GM12878 (cell line): ENCODE data around the gene MAPRE2. TPM values are rescaled to one million over a fixed set of nuclear protein-coding genes. Genes with fewer than 3 reads are reported as not detected.

Source experiments
- ATAC-seq: fragments of 200-7000 bp; cut with Tn5 transposase; 3 replicates; pipeline ENCODE4 v1.9.1; 2020; ENCODE audit warnings: mild to moderate bottlenecking, moderate library complexity
- BruUV-seq: library from RNA; stranded (reverse); fragments of 400-500 nt; replicated peaks from 2 replicates; lab custom pipeline; 2021; lab: Mats Ljungman, UMichigan
- CTCF ChIA-PET: fragments of 300-600 bp; sonication (Branson Sonifier 250); formaldehyde crosslinking; extraction: SDS; loops from one replicate; lab custom pipeline; 2021; ENCODE audit warnings: inconsistent platforms; lab: Yijun Ruan, JAX
- POLR2A ChIA-PET: fragments of 350-600 bp; formaldehyde crosslinking; extraction: SDS; loops from one replicate; lab custom pipeline; 2021; ENCODE audit warnings: inconsistent platforms; lab: Charles Lee
- RAD21 ChIA-PET: fragments of 300-600 bp; sonication (Branson Sonifier 250); formaldehyde crosslinking; loops from one replicate; lab custom pipeline; 2023; ENCODE audit warnings: antibody characterized with exemption; ENCODE audit not compliant: unreplicated experiment; lab: Charles Lee
- SMC1A ChIA-PET: fragments of 300-600 bp; sonication (Branson Sonifier 250); formaldehyde crosslinking; loops from one replicate; lab custom pipeline; 2023; ENCODE audit not compliant: unreplicated experiment, uncharacterized antibody; lab: Charles Lee
- DNase-seq: peaks from one replicate; pipeline ENCODE4 v3.0.0-alpha.2; 2011; ENCODE audit warnings: low read depth, low spot score
- FAIRE-seq: peaks from 3 replicates; lab custom pipeline; 2011; peaks lifted over from hg19 to GRCh38; lab: Jason Lieb, UNC
- H2AFZ ChIP-seq: 2 replicates; pipeline ENCODE4 v1.6.0; 2011; ENCODE audit warnings: low read depth, low read length, control low read depth; ENCODE audit not compliant: control insufficient read depth
- H3K27ac ChIP-seq: 2 replicates; pipeline ENCODE4 v1.5.1; 2011; ENCODE audit warnings: control low read depth; ENCODE audit not compliant: control insufficient read depth, insufficient read depth
- H3K27me3 ChIP-seq, 2 experiments: replicated peaks in 1 of 2; 2 replicates each; pipeline versions ENCODE4 v1.6.0 to v1.6.1; 2011; ENCODE audit warnings: low read length in 1 of 2; ENCODE audit not compliant: control insufficient read depth in 2 of 2, insufficient read depth in 2 of 2
- H3K36me3 ChIP-seq, 2 experiments: 2 replicates each; pipeline ENCODE4 v1.5.1; 2011; ENCODE audit warnings: low read length in 1 of 2; ENCODE audit not compliant: control insufficient read depth in 2 of 2, insufficient read depth in 2 of 2
- H3K4me1 ChIP-seq: 2 replicates; pipeline ENCODE4 v1.6.1; 2011; ENCODE audit warnings: mild to moderate bottlenecking, low read length, moderate library complexity, mixed read lengths; ENCODE audit not compliant: control insufficient read depth, insufficient read depth
- H3K4me2 ChIP-seq: 2 replicates; pipeline ENCODE4 v1.6.0; 2011; ENCODE audit warnings: control low read depth; ENCODE audit not compliant: control insufficient read depth, insufficient read depth
- H3K4me3 ChIP-seq: fragments of 200-600 bp; sonication (generic); 2 replicates; pipeline ENCODE4 v1.5.1; 2016
- H3K79me2 ChIP-seq: 2 replicates; pipeline ENCODE4 v1.6.0; 2011; ENCODE audit warnings: low read length; ENCODE audit not compliant: control insufficient read depth, insufficient read depth
- H3K9ac ChIP-seq: 2 replicates; pipeline ENCODE4 v1.8.0; 2011; ENCODE audit warnings: low read length, control low read depth, mixed read lengths; ENCODE audit not compliant: control insufficient read depth, insufficient read depth
- H3K9me3 ChIP-seq: replicated peaks from 3 replicates; pipeline ENCODE4 v1.5.1; 2011; ENCODE audit warnings: mild to moderate bottlenecking, low read length; ENCODE audit not compliant: control insufficient read depth, insufficient read depth
- H4K20me1 ChIP-seq: 2 replicates; pipeline ENCODE4 v1.6.0; 2011; ENCODE audit not compliant: control insufficient read depth, insufficient read depth
- ASH2L ChIP-seq: fragments of 300-600, 200-600 bp; sonication (generic); IDR thresholded peaks from 2 replicates; pipeline ENCODE4 v1.6.1; 2017; ENCODE audit warnings: low read depth, mild to moderate bottlenecking, borderline replicate concordance
- CBX5 ChIP-seq: sonication (generic); IDR thresholded peaks from 2 replicates; pipeline ENCODE4 v1.6.1; 2016; ENCODE audit warnings: low read depth, moderate library complexity, mild to moderate bottlenecking, inconsistent platforms
- FOS ChIP-seq: IDR thresholded peaks from 3 replicates; pipeline ENCODE4 v1.6.1; 2011; ENCODE audit warnings: borderline replicate concordance; ENCODE audit not compliant: insufficient read length; ENCODE audit errors: extremely low read depth
- NFIC ChIP-seq: IDR thresholded peaks from 2 replicates; pipeline ENCODE4 v1.6.1; 2012; ENCODE audit warnings: low read depth, mild to moderate bottlenecking, inconsistent platforms, low read length, moderate library complexity
- POLR2AphosphoS5 ChIP-seq: IDR thresholded peaks from 2 replicates; pipeline ENCODE4 v1.6.1; 2011; ENCODE audit warnings: mild to moderate bottlenecking, low read length, inconsistent platforms
- RB1 ChIP-seq: fragments of 450-650 bp; formaldehyde crosslinking; IDR thresholded peaks from 2 replicates; pipeline ENCODE4 v1.6.1; 2017; ENCODE audit warnings: mild to moderate bottlenecking, borderline replicate concordance
- RBBP5 ChIP-seq: fragments of 200-600 bp; sonication (generic); conservative IDR thresholded peaks from 2 replicates; pipeline ENCODE4 v1.6.1; 2016
- ZSCAN29 ChIP-seq: fragments of 450-650 bp; IDR thresholded peaks from 2 replicates; pipeline ENCODE4 v1.6.1; 2017; ENCODE audit warnings: mild to moderate bottlenecking, moderate library complexity
- WGBS: methylation state at CpG from one replicate; pipeline ENCODE4 v1.1.6; 2016; ENCODE audit warnings: low lambda C conversion rate; ENCODE audit not compliant: insufficient replicate concordance, insufficient coverage; ENCODE audit errors: missing lambda C conversion rate; 5-methylcytosine and 5-hydroxymethylcytosine counted together
- in situ Hi-C: fragments of 300-500 bp; cut with MboI; formaldehyde crosslinking; loops from 9 replicates; pipeline ENCODE4 v1.14.3; 2018; ENCODE audit warnings: mixed read lengths
- intact Hi-C: fragments of 100-400 bp; cut with micrococcal nuclease; formaldehyde crosslinking; loops from one replicate; pipeline ENCODE4 v1.14.2; 2022; ENCODE audit not compliant: unreplicated experiment
- polyA plus RNA-seq, 11 experiments: library from polyadenylated mRNA; depleted of rRNA in 4 of 11; unstranded in 6 of 11; stranded (reverse) in 5 of 11; fragments of >200 nt; fragmentation: Nextera tagmentation in 4 of 11; fragmentation: Illumina TruSeq in 1 of 11; extraction: Ambion mirVana in 4 of 11; extraction: Trizol in 1 of 11; gene quantifications; 1 replicate in 1 of 11; 2 replicates in 10 of 11; pipeline versions ENCODE4 v1.2.1 to v1.2.3, GENCODE V29; 2011 to 2016; ENCODE audit warnings: inconsistent platforms in 2 of 11, missing spikeins in 2 of 11, low read depth in 1 of 11
- total RNA-seq, 4 experiments: library from RNA; depleted of rRNA in 3 of 4; stranded (reverse); fragments of >200 nt in 3 of 4; fragmentation: Illumina TruSeq in 1 of 4; extraction: Trizol in 1 of 4; gene quantifications; 2 replicates each; pipeline versions ENCODE4 v1.2.1 to v1.2.3, GENCODE V29; 2013 to 2021
- TF ChIP-seq, protein P1 (sequence below): IDR thresholded peaks from 2 replicates; pipeline ENCODE4 v1.6.1; 2011; ENCODE audit warnings: low read depth, mild to moderate bottlenecking, low read length, moderate library complexity, borderline replicate concordance; ENCODE audit errors: extremely low read depth
- TF ChIP-seq, protein P2 (sequence below): fragments of 450-650 bp; IDR thresholded peaks from 2 replicates; pipeline ENCODE4 v1.6.1; 2017; ENCODE audit warnings: borderline replicate concordance
- TF ChIP-seq, protein P3 (sequence below): fragments of 450-650 bp; IDR thresholded peaks from 2 replicates; pipeline ENCODE4 v1.6.1; 2017; ENCODE audit warnings: antibody characterized with exemption, mild to moderate bottlenecking, moderate library complexity

The MAPRE2 gene
- total and polyA plus RNA-seq, 10 of the 15 experiments (the other 5 are each of a cell fraction or from before 2014, with no cell fraction given): 11.0 to 50.6 (median 24.0) TPM

DNA sequence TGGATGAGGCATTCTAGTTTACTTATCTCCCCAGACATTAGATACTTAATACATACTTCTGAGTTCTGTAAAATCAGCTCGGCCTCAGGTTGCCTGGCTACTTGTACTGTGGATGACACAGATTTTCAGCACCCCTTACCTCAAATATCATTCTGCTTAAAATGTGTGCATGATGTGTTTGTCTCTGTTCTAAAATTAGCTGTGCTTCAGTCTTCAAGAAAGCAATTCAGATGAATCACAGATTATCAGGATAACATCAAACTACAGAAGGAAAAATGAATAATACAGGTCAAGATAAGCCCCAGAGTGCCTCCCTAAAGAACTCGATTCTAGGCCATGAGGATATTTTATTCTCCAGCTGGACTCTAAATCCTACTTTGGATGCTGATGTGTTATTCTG lies 21.3 kb upstream of the MAPRE2 start:
- BruUV-seq: no TSS peak
- DNase-seq (no peak), ATAC-seq (no peak), FAIRE-seq (no peak)
- ChIA-PET SMC1A (interaction anchor here (0.7 to 2.4 kb wide), 10 partner anchors 9 to 512 kb away, joined by 3 to 10 read pairs (median 4); no protein-coding TSS in a partner anchor), CTCF (interaction anchor here (1.1 to 1.7 kb wide), 2 partner anchors 10 to 12 kb away, joined by 3 to 6 read pairs; no protein-coding TSS in a partner anchor), POLR2A (no interaction called here), RAD21 (interaction anchor here (0.9 kb wide), 1 partner anchor 23 kb away, joined by 3 read pairs; no protein-coding TSS in a partner anchor)
- Histone ChIP-seq H3K4me3 (no peak overlapping the region), H4K20me1 (no peaks in the 10 kb centered on the region), H3K4me2 (no peak overlapping the region), H3K27ac (no peak overlapping the region), H2AFZ (no peak overlapping the region), H3K27me3 (no peaks in the 10 kb centered on the region), H3K79me2 (no peaks in the 10 kb centered on the region), H3K36me3 (no peaks in the 10 kb centered on the region), H3K4me1 (no peaks in the 10 kb centered on the region), H3K9me3 (no peaks in the 10 kb centered on the region), H3K9ac (no peak overlapping the region)
- 11% methylated on average over 2 of the region's 2 CpGs for WGBS
- in situ Hi-C loops (loop anchor here (10.0 kb wide), 1 partner anchor 325 kb away; the partner anchor contains the start of gene ZNF24), intact Hi-C loops (no loop called here)
- TF ChIP-seq POLR2AphosphoS5 (no peak), ASH2L (no peak)

DNA sequence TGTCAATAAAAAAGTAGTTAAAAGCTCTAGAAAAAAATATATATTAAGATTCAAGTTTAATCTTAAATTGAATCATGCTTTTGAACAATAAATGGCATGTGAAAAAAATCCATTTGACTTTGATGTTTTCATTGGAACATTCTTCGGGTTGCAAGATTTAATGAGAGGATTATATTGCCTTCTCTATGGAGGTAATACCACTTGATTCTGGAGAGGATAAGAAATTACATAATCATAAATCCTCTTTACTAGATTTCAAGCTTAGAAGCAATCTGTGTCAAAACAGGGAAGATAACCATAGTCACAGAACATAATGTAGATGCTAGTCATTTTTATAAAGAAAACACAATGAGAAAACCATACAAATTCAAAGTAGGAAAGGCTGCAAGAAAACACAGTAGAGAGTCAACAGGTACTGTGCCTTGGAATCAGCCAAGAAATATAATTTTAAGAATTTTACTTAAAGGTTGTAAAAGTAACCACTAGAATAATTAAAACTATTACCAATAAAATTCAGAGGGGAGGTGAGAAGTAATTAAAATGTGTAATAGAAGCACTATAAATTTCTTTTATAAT lies 18.7 kb upstream of the MAPRE2 start:
- intact Hi-C loops: no loop called here
- BruUV-seq: no TSS peak

More for the DNA sequence above, 18.7 kb upstream of the MAPRE2 start:
- H3K36me3 ChIP-seq: no peaks in the 10 kb centered on the region
- no peak for DNase-seq
- ChIA-PET RAD21 (no interaction called here), POLR2A (interaction anchor here (0.6 kb wide), 1 partner anchor 206 kb away, joined by 3 read pairs; no protein-coding TSS in a partner anchor), SMC1A (interaction anchor here (0.9 to 2.5 kb wide), 3 partner anchors 9 to 164 kb away, joined by 3 to 8 read pairs (median 3); partner anchors contain the start of gene MAPRE2), CTCF (interaction anchor here (1.2 to 1.6 kb wide), 2 partner anchors 9 to 121 kb away, joined by 4 read pairs; no protein-coding TSS in a partner anchor)
- in situ Hi-C loops: loop anchor here (10.0 kb wide), 1 partner anchor 322 kb away; the partner anchor contains the start of gene ZNF24
- no peaks in the 10 kb centered on the region for H3K27me3 ChIP-seq
- no peak overlapping the region for H2AFZ ChIP-seq
- no peak overlapping the region for H3K4me3 ChIP-seq
- no peaks in the 10 kb centered on the region for H4K20me1 ChIP-seq
- no peak overlapping the region for H3K9ac ChIP-seq
- H3K4me2 ChIP-seq: no peak overlapping the region
- no peak for ATAC-seq
- TF ChIP-seq, protein P1, sequence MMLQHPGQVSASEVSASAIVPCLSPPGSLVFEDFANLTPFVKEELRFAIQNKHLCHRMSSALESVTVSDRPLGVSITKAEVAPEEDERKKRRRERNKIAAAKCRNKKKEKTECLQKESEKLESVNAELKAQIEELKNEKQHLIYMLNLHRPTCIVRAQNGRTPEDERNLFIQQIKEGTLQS: no peak
- TF ChIP-seq RBBP5: no peak
- TF ChIP-seq RB1: no peak
- no peak for TF ChIP-seq ZSCAN29
- TF ChIP-seq, protein P2, sequence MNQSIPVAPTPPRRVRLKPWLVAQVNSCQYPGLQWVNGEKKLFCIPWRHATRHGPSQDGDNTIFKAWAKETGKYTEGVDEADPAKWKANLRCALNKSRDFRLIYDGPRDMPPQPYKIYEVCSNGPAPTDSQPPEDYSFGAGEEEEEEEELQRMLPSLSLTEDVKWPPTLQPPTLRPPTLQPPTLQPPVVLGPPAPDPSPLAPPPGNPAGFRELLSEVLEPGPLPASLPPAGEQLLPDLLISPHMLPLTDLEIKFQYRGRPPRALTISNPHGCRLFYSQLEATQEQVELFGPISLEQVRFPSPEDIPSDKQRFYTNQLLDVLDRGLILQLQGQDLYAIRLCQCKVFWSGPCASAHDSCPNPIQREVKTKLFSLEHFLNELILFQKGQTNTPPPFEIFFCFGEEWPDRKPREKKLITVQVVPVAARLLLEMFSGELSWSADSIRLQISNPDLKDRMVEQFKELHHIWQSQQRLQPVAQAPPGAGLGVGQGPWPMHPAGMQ: no peak
- TF ChIP-seq CBX5: no peak
- TF ChIP-seq, protein P3, sequence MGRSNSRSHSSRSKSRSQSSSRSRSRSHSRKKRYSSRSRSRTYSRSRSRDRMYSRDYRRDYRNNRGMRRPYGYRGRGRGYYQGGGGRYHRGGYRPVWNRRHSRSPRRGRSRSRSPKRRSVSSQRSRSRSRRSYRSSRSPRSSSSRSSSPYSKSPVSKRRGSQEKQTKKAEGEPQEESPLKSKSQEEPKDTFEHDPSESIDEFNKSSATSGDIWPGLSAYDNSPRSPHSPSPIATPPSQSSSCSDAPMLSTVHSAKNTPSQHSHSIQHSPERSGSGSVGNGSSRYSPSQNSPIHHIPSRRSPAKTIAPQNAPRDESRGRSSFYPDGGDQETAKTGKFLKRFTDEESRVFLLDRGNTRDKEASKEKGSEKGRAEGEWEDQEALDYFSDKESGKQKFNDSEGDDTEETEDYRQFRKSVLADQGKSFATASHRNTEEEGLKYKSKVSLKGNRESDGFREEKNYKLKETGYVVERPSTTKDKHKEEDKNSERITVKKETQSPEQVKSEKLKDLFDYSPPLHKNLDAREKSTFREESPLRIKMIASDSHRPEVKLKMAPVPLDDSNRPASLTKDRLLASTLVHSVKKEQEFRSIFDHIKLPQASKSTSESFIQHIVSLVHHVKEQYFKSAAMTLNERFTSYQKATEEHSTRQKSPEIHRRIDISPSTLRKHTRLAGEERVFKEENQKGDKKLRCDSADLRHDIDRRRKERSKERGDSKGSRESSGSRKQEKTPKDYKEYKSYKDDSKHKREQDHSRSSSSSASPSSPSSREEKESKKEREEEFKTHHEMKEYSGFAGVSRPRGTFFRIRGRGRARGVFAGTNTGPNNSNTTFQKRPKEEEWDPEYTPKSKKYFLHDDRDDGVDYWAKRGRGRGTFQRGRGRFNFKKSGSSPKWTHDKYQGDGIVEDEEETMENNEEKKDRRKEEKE: no peak
- no peak for TF ChIP-seq NFIC
- TF ChIP-seq FOS: no peak
- WGBS: 91% methylated on average over 1 of the region's 1 CpG
- no peaks in the 10 kb centered on the region for H3K4me1 ChIP-seq
- H3K27ac ChIP-seq: no peak overlapping the region
- no peaks in the 10 kb centered on the region for H3K9me3 ChIP-seq
- no peak for FAIRE-seq
- H3K79me2 ChIP-seq: no peaks in the 10 kb centered on the region
